Fibroblast of pulmonary artery (primary cell): ENCODE data around the gene ACSL6.

Experiments
- DNase-seq: peaks from one replicate; pipeline ENCODE4 v3.0.0-alpha.2; 2010; ENCODE audit warnings: low read depth
- H3K4me3 ChIP-seq: replicated peaks from 2 replicates; pipeline ENCODE4 v1.5.1; 2011; ENCODE audit warnings: low read depth, mild to moderate bottlenecking, control low read depth, low read length, moderate library complexity
- CTCF ChIP-seq: IDR thresholded peaks from 2 replicates; pipeline ENCODE4 v1.5.1; 2011; ENCODE audit warnings: mild to moderate bottlenecking, control low read depth, low read length, inconsistent platforms; ENCODE audit errors: missing control alignments

Gene ACSL6

GRCh38 chr5:132027027-132027426, 15.6 kb upstream of the ACSL6 start:
- no peak for DNase-seq
- H3K4me3 ChIP-seq: no peak overlapping the region
- TF ChIP-seq CTCF: no peak

GRCh38 chr5:132026516-132027008, 15.1 kb upstream of the ACSL6 start:
- no peak for TF ChIP-seq CTCF
- DNase-seq: no peak
- H3K4me3 ChIP-seq: no peak overlapping the region

- TF ChIP-seq CTCF: no peak
Observed at GRCh38 chr5:132025403-132025971, 14.0 kb upstream of the ACSL6 start.

GRCh38 chr5:132024789-132025402, 13.4 kb upstream of the ACSL6 start:
- no peak overlapping the region for H3K4me3 ChIP-seq
- peak; percentile 14 for DNase-seq
- no peak for TF ChIP-seq CTCF

More at GRCh38 chr5:132025403-132025971, 14.0 kb upstream of the ACSL6 start:
- no peak for DNase-seq
- no peak overlapping the region for H3K4me3 ChIP-seq

- no peak for DNase-seq
- no peak for TF ChIP-seq CTCF
- H3K4me3 ChIP-seq: no peak overlapping the region
Observed at GRCh38 chr5:132024117-132024435, 12.6 kb upstream of the ACSL6 start.

GRCh38 chr5:132023258-132024116, 12.0 kb upstream of the ACSL6 start:
- TF ChIP-seq CTCF: no peak
- no peak overlapping the region for H3K4me3 ChIP-seq
- no peak for DNase-seq
